IMR-90 (cell line): ENCODE data around the gene RNF212. TPM values are rescaled to one million over a fixed set of nuclear protein-coding genes. Genes with fewer than 3 reads are reported as not detected.

Experiments
- ATAC-seq: fragments of 200-7000 bp; cut with Tn5 transposase; 2 replicates; pipeline ENCODE4 v1.9.1; 2020; ENCODE audit warnings: low read depth, mild to moderate bottlenecking, moderate library complexity
- BruUV-seq: library from RNA; stranded (reverse); fragments of 400-500 nt; replicated peaks from 2 replicates; lab custom pipeline; 2021; lab: Mats Ljungman, UMichigan
- CTCF ChIA-PET: fragments of 300-600 bp; formaldehyde crosslinking; extraction: SDS; loops from one replicate; lab custom pipeline; 2021; ENCODE audit warnings: antibody characterized with exemption; lab: Yijun Ruan, JAX
- POLR2A ChIA-PET: fragments of 300-600 bp; sonication (Branson Sonifier 250); formaldehyde crosslinking; loops from one replicate; lab custom pipeline; 2022; ENCODE audit warnings: antibody characterized with exemption; ENCODE audit not compliant: unreplicated experiment; lab: Charles Lee
- DNase-seq: peaks from one replicate; pipeline ENCODE4 v3.0.0; 2013
- H2AFZ ChIP-seq: replicated peaks from 2 replicates; pipeline ENCODE3; 2013; ENCODE audit warnings: low read length, mild to moderate bottlenecking; ENCODE audit not compliant: poor library complexity
- H2AK5ac ChIP-seq: 2 replicates; pipeline ENCODE4 v1.6.1; 2013; ENCODE audit warnings: low read depth, low read length, inconsistent platforms
- H2AK9ac ChIP-seq: replicated peaks from 2 replicates; pipeline ENCODE3; 2013; ENCODE audit warnings: mild to moderate bottlenecking, low read depth, low read length, moderate library complexity; ENCODE audit not compliant: poor library complexity
- H2BK120ac ChIP-seq: 2 replicates; pipeline ENCODE4 v1.6.1; 2013; ENCODE audit warnings: low read depth, low read length, inconsistent platforms
- H2BK15ac ChIP-seq: 3 replicates; pipeline ENCODE4 v1.6.1; 2013; ENCODE audit warnings: low read depth, low read length, inconsistent platforms
- H2BK20ac ChIP-seq: 2 replicates; pipeline ENCODE4 v1.6.1; 2013; ENCODE audit warnings: low read depth, mild to moderate bottlenecking, inconsistent platforms, low read length, moderate library complexity
- H2BK5ac ChIP-seq: 2 replicates; pipeline ENCODE4 v1.6.1; 2013; ENCODE audit warnings: mild to moderate bottlenecking, low read depth, low read length, inconsistent platforms; ENCODE audit not compliant: poor library complexity, severe bottlenecking
- H3K14ac ChIP-seq: replicated peaks from 2 replicates; pipeline ENCODE4 v1.6.1; 2013; ENCODE audit warnings: low read depth, low read length, inconsistent platforms
- H3K18ac ChIP-seq: 2 replicates; pipeline ENCODE4 v1.6.1; 2013; ENCODE audit warnings: low read depth, low read length, control low read depth
- H3K23ac ChIP-seq: 2 replicates; pipeline ENCODE4 v1.6.1; 2013; ENCODE audit warnings: low read depth, low read length, inconsistent platforms
- H3K27ac ChIP-seq: 2 replicates; pipeline ENCODE4 v1.5.1; 2013; ENCODE audit warnings: mild to moderate bottlenecking, control low read depth, low read length; ENCODE audit not compliant: insufficient read depth
- H3K27me3 ChIP-seq: 2 replicates; pipeline ENCODE4 v1.6.1; 2013; ENCODE audit warnings: low read length; ENCODE audit not compliant: control insufficient read depth, insufficient read depth
- H3K36me3 ChIP-seq: 2 replicates; pipeline ENCODE4 v1.6.1; 2013; ENCODE audit warnings: low read length, mixed read lengths; ENCODE audit not compliant: control insufficient read depth, insufficient read depth
- H3K4ac ChIP-seq: 2 replicates; pipeline ENCODE4 v1.6.1; 2013; ENCODE audit warnings: low read depth, low read length, inconsistent platforms
- H3K4me1 ChIP-seq: 2 replicates; pipeline ENCODE4 v1.6.1; 2013; ENCODE audit warnings: low read length, mixed read lengths; ENCODE audit not compliant: control insufficient read depth, insufficient read depth
- H3K4me2 ChIP-seq: 2 replicates; pipeline ENCODE4 v1.6.1; 2013; ENCODE audit warnings: low read depth, mild to moderate bottlenecking, control low read depth, low read length, moderate library complexity
- H3K4me3 ChIP-seq: 2 replicates; pipeline ENCODE4 v1.5.1; 2013; ENCODE audit warnings: low read depth, mild to moderate bottlenecking, control low read depth, low read length, moderate library complexity; ENCODE audit not compliant: insufficient read depth
- H3K56ac ChIP-seq: 2 replicates; pipeline ENCODE4 v1.6.1; 2013; ENCODE audit warnings: low read length, inconsistent platforms; ENCODE audit not compliant: insufficient read depth; ENCODE audit errors: extremely low read depth
- H3K79me1 ChIP-seq, 2 experiments: 2 replicates each; pipeline ENCODE4 v1.6.1; 2013; ENCODE audit warnings: low read length in 2 of 2, inconsistent platforms in 1 of 2, low read depth in 1 of 2
- H3K9ac ChIP-seq: 2 replicates; pipeline ENCODE4 v1.6.1; 2013; ENCODE audit warnings: low read depth, low read length, control low read depth
- H3K9me1 ChIP-seq: 2 replicates; pipeline ENCODE4 v1.6.1; 2013; ENCODE audit warnings: low read length, inconsistent platforms; ENCODE audit not compliant: insufficient read depth
- H3K9me3 ChIP-seq: 2 replicates; pipeline ENCODE4 v1.6.1; 2013; ENCODE audit warnings: low read length; ENCODE audit not compliant: control insufficient read depth, insufficient read depth
- H4K20me1 ChIP-seq: 2 replicates; pipeline ENCODE4 v1.6.1; 2013; ENCODE audit warnings: low read length, inconsistent platforms; ENCODE audit not compliant: insufficient read depth
- H4K5ac ChIP-seq: 2 replicates; pipeline ENCODE4 v1.6.1; 2013; ENCODE audit warnings: mild to moderate bottlenecking, low read depth, low read length, control low read depth
- H4K8ac ChIP-seq, 2 experiments: 2 replicates each; pipeline ENCODE4 v1.6.1; 2013; ENCODE audit warnings: low read depth in 2 of 2, low read length in 2 of 2, control low read depth in 1 of 2, inconsistent platforms in 1 of 2
- H4K91ac ChIP-seq: 2 replicates; pipeline ENCODE4 v1.6.1; 2013; ENCODE audit warnings: low read depth, low read length, inconsistent platforms; ENCODE audit not compliant: insufficient read depth
- ELK1 ChIP-seq: fragments of 150-350 bp; IDR thresholded peaks from 2 replicates; pipeline ENCODE4 v1.6.1; 2016; ENCODE audit warnings: low read depth, mild to moderate bottlenecking, low read length, moderate library complexity, borderline replicate concordance
- RFX5 ChIP-seq: IDR thresholded peaks from 2 replicates; pipeline ENCODE4 v1.8.0; 2012; ENCODE audit warnings: low read depth, mild to moderate bottlenecking, low read length, moderate library complexity
- WGBS, 2 experiments: methylation state at CpG; one replicate each; pipeline versions ENCODE4 v1.1.5 to v1.1.7; 2013; ENCODE audit warnings: missing lambda C conversion rate in 2 of 2; ENCODE audit not compliant: insufficient read length in 1 of 2; ENCODE audit errors: extremely low coverage in 2 of 2; 5-methylcytosine and 5-hydroxymethylcytosine counted together
- dilution Hi-C: fragments of 300-500 bp; cut with HindIII; formaldehyde crosslinking; loops from one replicate; pipeline ENCODE4 v1.14.3; 2018; ENCODE audit warnings: low sequenced_read_pairs; ENCODE audit not compliant: unreplicated experiment
- in situ Hi-C: fragments of 300-500 bp; cut with MboI; formaldehyde crosslinking; loops from 3 replicates; pipeline ENCODE4 v1.14.3; 2019; ENCODE audit warnings: low sequenced_read_pairs, inconsistent platforms, mixed read lengths
- intact Hi-C: fragments of 100-400 bp; cut with micrococcal nuclease; formaldehyde crosslinking; loops from 2 replicates; pipeline ENCODE4 v1.10.0; 2022
- polyA plus RNA-seq, 3 experiments: library from polyadenylated mRNA; depleted of rRNA; stranded (reverse); fragments of >200 nt; gene quantifications; 2 replicates each; pipeline ENCODE4 v1.2.3, GENCODE V29; 2012; ENCODE audit warnings: low replicate concordance in 1 of 3
- total RNA-seq: library from RNA; depleted of rRNA; stranded (reverse); fragments of >200 nt; gene quantifications from 2 replicates; pipeline ENCODE4 v1.2.3, GENCODE V29; 2012

Gene RNF212
- total and polyA plus RNA-seq, 2 of the 4 experiments (the other 2 are of a cell fraction): under 0.01 to 0.51 TPM

DNA sequence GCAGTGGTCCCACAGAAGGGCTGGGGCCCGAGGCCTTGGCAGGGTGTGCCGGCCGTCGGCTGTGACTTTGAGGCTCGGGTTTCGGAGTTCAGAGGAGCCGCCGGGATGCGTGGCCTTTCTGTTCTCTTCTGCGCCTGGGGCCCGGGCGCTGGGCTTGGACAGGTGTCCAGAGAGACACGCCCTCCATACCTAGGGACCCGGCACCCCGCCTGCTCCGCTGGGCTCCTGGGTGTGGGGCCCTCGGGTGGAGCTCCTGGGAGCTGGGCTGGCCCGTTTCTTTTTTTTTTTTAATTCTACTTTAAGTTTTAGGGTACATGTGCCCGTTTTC lies 90.7 kb downstream of the RNF212 start:
- Histone ChIP-seq H3K56ac (no peak overlapping the region), H4K91ac (no peak overlapping the region), H2BK15ac (no peak overlapping the region), H2BK120ac (no peak overlapping the region), H3K14ac (no peak overlapping the region), H3K27me3 (no peaks in the 10 kb centered on the region), H3K9ac (no peak overlapping the region), H3K9me3 (no peaks in the 10 kb centered on the region), H3K23ac (no peak overlapping the region), H3K4me2 (no peak overlapping the region), H3K9me1 (peaks cover 11% of the 10 kb centered on the region), H3K4me3 (no peak overlapping the region), H2BK20ac (no peak overlapping the region), H3K4me1 (peaks cover 2% of the 10 kb centered on the region; the same call in 1 of the 2 replicates), H2AK5ac (no peak overlapping the region), H3K36me3 (peaks cover 23% of the 10 kb centered on the region), H3K18ac (no peak overlapping the region), H4K20me1 (peaks cover 13% of the 10 kb centered on the region), H3K79me1 (peaks cover 0 to 4% of the 10 kb centered on the region in 2 experiments; a peak in 1 of 4 replicates), H2BK5ac (no peak overlapping the region), H2AFZ (no peak overlapping the region), H3K27ac (no peak overlapping the region), H4K5ac (no peak overlapping the region), H4K8ac (no peak overlapping the region), H2AK9ac (no peak overlapping the region), H3K4ac (no peak overlapping the region)
- DNase-seq (no peak), ATAC-seq (no peak)
- 85% methylated on average over 12 of the region's 19 CpGs; no CpG with 5 or more reads in 1 of the 2 experiments for WGBS, 2 experiments
- in situ Hi-C loops (no loop called here), dilution Hi-C loops (no loop called here), intact Hi-C loops (no loop called here)
- BruUV-seq: no TSS peak
- TF ChIP-seq ELK1 (no peak), RFX5 (no peak)
- POLR2A ChIA-PET: no interaction called here
- CTCF ChIA-PET: no interaction called here
